MCF 10A (cell line): ENCODE data around the gene IFT27. TPM values are rescaled to one million over a fixed set of nuclear protein-coding genes. Genes with fewer than 3 reads are reported as not detected.

Experiments used
- BruUV-seq: library from RNA; stranded (reverse); fragments of 400-500 nt; replicated peaks from 2 replicates; lab custom pipeline; 2021; lab: Mats Ljungman, UMichigan
- CTCF ChIA-PET: fragments of 300-600 bp; sonication (Branson Sonifier 250); formaldehyde crosslinking; extraction: SDS; loops from one replicate; lab custom pipeline; 2021; ENCODE audit warnings: antibody characterized with exemption, inconsistent platforms; lab: Yijun Ruan, JAX
- POLR2A ChIA-PET: fragments of 300-600, 350-650 bp; sonication (Branson Sonifier 250); formaldehyde crosslinking; extraction: SDS; loops from one replicate; lab custom pipeline; 2020; ENCODE audit warnings: antibody characterized with exemption, inconsistent platforms; lab: Yijun Ruan, JAX
- DNase-seq: peaks from one replicate; pipeline ENCODE4 v3.0.0-alpha.2; 2018; ENCODE audit not compliant: unreplicated experiment
- H3K27ac Mint-ChIP-seq: one replicate; pipeline ENCODE4 v1.8.0; 2022; ENCODE audit warnings: mild to moderate bottlenecking, low read depth, mixed read lengths; ENCODE audit not compliant: unreplicated experiment
- H3K27me3 Mint-ChIP-seq: one replicate; pipeline ENCODE4 v1.8.0; 2022; ENCODE audit warnings: mixed read lengths; ENCODE audit not compliant: insufficient read depth, unreplicated experiment
- H3K36me3 Mint-ChIP-seq: one replicate; pipeline ENCODE4 v1.8.0; 2022; ENCODE audit warnings: mild to moderate bottlenecking, moderate library complexity, mixed read lengths; ENCODE audit not compliant: insufficient read depth, unreplicated experiment
- H3K4me1 Mint-ChIP-seq: one replicate; pipeline ENCODE4 v1.8.0; 2022; ENCODE audit warnings: mixed read lengths; ENCODE audit not compliant: insufficient read depth, unreplicated experiment
- H3K4me3 Mint-ChIP-seq: one replicate; pipeline ENCODE4 v1.8.0; 2022; ENCODE audit warnings: mild to moderate bottlenecking, moderate library complexity, mixed read lengths; ENCODE audit not compliant: unreplicated experiment
- H3K9me3 Mint-ChIP-seq: one replicate; pipeline ENCODE4 v1.8.0; 2022; ENCODE audit warnings: mixed read lengths; ENCODE audit not compliant: unreplicated experiment
- intact Hi-C: fragments of 100-400 bp; cut with micrococcal nuclease; formaldehyde crosslinking; loops from 2 replicates; pipeline ENCODE4 v1.14.1; 2022
- total RNA-seq: library from RNA; stranded (reverse); gene quantifications from 2 replicates; pipeline ENCODE4 v1.2.3, GENCODE V29; 2022
- TF ChIP-seq, protein P1 (sequence below): fragments of 200-600 bp; IDR thresholded peaks from one replicate; pipeline ENCODE4 v1.8.0; 2022; ENCODE audit warnings: antibody characterized with exemption, mild to moderate bottlenecking; ENCODE audit not compliant: unreplicated experiment

IFT27 gene
- total RNA-seq, 1 experiment from 2014 or later = 17.6 TPM

DNA sequence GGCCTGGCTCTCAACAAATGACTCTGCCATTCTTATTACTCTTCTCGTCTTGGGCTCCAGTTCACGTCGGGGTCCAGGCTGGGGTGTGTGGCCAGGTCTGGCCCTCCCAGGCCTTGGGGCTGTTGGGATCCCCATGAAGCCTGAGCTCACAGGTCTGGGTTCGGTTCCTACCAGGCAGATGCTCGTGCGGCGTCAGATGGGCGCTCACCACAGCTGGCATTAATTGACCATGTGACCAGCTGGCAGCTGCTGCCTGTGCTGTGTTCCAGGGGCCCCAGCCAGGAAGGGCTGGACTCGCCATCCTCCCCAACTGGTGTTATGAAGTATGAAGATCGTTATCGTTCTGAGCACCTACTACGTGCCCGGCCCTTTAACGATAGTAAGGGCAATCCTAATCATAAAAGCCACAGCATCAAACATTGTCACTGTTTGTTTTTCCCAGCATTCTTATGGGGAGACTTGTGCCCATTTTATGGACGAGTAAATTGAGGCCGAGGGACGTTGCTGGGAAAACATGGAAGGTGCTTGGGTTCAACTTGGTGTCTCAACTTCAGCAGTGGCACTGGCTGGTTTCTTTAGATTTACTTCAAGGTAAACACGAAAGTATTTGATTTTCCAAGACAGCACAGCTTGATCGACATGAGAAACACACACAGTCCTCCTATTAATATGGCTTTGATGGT lies 45.6 kb downstream of the IFT27 start:
- H3K4me1 Mint-ChIP-seq = peaks cover 6% of the 10 kb centered on the region
- H3K9me3 Mint-ChIP-seq = no peaks in the 10 kb centered on the region
- CTCF ChIA-PET = no interaction called here
- TF ChIP-seq, protein P1, sequence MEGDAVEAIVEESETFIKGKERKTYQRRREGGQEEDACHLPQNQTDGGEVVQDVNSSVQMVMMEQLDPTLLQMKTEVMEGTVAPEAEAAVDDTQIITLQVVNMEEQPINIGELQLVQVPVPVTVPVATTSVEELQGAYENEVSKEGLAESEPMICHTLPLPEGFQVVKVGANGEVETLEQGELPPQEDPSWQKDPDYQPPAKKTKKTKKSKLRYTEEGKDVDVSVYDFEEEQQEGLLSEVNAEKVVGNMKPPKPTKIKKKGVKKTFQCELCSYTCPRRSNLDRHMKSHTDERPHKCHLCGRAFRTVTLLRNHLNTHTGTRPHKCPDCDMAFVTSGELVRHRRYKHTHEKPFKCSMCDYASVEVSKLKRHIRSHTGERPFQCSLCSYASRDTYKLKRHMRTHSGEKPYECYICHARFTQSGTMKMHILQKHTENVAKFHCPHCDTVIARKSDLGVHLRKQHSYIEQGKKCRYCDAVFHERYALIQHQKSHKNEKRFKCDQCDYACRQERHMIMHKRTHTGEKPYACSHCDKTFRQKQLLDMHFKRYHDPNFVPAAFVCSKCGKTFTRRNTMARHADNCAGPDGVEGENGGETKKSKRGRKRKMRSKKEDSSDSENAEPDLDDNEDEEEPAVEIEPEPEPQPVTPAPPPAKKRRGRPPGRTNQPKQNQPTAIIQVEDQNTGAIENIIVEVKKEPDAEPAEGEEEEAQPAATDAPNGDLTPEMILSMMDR = no peak
- no peak overlapping the region for H3K4me3 Mint-ChIP-seq
- intact Hi-C loops = no loop called here
- POLR2A ChIA-PET = no interaction called here
- BruUV-seq = no TSS peak
- no peak overlapping the region for H3K27ac Mint-ChIP-seq
- no peak for DNase-seq
- H3K36me3 Mint-ChIP-seq = no peaks in the 10 kb centered on the region
- H3K27me3 Mint-ChIP-seq = peaks cover 56% of the 10 kb centered on the region

DNA sequence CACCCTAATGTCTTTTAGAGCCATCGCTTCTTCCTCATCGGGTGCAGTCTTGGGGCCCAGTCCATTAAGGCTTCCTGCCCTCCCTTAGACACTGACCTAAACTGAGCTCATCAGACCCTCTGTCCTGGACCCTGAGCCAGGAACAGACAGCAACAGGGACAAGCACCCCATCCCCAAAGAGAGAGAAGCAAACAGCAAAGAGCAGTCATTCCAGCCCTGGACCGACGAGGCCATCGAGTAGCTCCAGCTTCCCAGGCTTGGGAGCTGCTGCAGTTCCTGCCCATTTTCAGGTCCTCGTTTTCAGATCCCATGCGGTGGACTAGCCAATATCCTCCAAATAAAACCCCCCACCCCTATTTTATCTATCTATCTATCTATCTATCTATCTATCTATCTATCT lies 46.6 kb downstream of the IFT27 start:
- CTCF ChIA-PET = interaction anchor here (0.6 to 0.9 kb wide), 3 partner anchors 33 to 142 kb away, joined by 3 to 4 read pairs (median 3); no protein-coding TSS in a partner anchor
- Mint-ChIP-seq H3K4me3 (no peak overlapping the region), H3K36me3 (no peaks in the 10 kb centered on the region), H3K27me3 (peaks cover 66% of the 10 kb centered on the region), H3K4me1 (peaks cover 6% of the 10 kb centered on the region), H3K9me3 (no peaks in the 10 kb centered on the region), H3K27ac (no peak overlapping the region)
- intact Hi-C loops = no loop called here
- POLR2A ChIA-PET = interaction anchor here (0.9 kb wide), 1 partner anchor 23 kb away, joined by 3 read pairs; no protein-coding TSS in a partner anchor
- no TSS peak for BruUV-seq
- DNase-seq = no peak
- TF ChIP-seq, protein P1 = no peak

DNA sequence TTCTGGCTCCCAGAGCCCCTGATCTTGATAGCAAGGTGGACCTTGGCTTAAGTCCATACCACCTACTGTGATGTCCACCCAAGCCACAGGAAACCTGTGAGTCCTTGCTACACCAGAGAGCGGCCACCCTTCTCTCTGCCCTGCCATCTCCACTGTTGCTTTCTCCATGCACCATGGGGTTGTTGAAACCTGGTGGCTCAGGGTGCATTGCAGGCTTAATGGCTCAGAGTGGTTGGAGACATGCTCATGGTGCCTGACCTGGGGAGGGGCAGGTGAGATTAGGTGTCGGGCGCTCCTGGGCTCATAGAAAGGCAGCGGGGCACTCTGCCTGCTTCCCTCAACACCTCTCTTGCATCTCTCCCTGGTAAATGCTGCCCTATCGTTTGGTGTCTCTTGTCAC lies 47.4 kb downstream of the IFT27 start:
- ChIA-PET CTCF (interaction anchor here (0.9 kb wide), 1 partner anchor 34 kb away, joined by 3 read pairs; no protein-coding TSS in a partner anchor), POLR2A (no interaction called here)
- H3K27me3 Mint-ChIP-seq = peaks cover 74% of the 10 kb centered on the region

DNA sequence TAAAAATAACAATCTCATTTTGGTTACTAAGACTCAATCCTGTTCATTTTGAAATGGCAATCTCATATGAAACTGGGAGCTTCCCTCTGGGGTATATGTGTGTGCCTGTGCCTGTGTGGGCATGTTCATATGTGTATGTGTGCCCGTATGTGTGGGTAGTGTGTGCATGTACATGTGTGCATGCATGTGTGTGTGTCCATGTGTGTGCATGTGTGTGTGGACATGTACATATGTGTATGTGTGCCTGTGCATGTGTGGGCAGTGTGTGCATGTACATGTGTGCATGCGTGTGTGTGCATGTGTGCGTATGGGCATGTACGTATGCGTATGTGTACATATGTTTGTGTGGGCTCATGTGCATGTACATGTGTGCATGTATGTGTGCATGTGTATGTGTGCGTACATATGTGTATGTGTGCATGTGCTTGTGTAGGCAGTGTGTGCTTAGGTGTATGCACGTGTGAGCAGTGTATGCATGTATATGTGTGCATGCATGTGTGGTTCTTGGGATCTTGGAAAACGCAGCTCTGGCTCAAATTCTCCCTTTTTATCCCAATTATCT lies 47.9 kb downstream of the IFT27 start:
- Mint-ChIP-seq H3K9me3 (no peaks in the 10 kb centered on the region), H3K4me3 (no peak overlapping the region), H3K36me3 (no peaks in the 10 kb centered on the region), H3K27me3 (peaks cover 76% of the 10 kb centered on the region), H3K27ac (no peak overlapping the region), H3K4me1 (no peaks in the 10 kb centered on the region)
- no peak for DNase-seq
- intact Hi-C loops = no loop called here
- ChIA-PET CTCF (no interaction called here), POLR2A (interaction anchor here (1.0 kb wide), 1 partner anchor 19 kb away, joined by 4 read pairs; no protein-coding TSS in a partner anchor)
- BruUV-seq = no TSS peak
- TF ChIP-seq, protein P1 = no peak

More for the DNA sequence above, 47.4 kb downstream of the IFT27 start:
- no peaks in the 10 kb centered on the region for H3K9me3 Mint-ChIP-seq
- DNase-seq = no peak
- H3K4me3 Mint-ChIP-seq = no peak overlapping the region
- intact Hi-C loops = no loop called here
- H3K27ac Mint-ChIP-seq = no peak overlapping the region
- TF ChIP-seq, protein P1 = no peak
- no peaks in the 10 kb centered on the region for H3K36me3 Mint-ChIP-seq
- no peaks in the 10 kb centered on the region for H3K4me1 Mint-ChIP-seq
- no TSS peak for BruUV-seq
